Neural cell (in vitro differentiated cells): ENCODE measurements around the gene AKT1. TPM values are rescaled to one million over a fixed set of nuclear protein-coding genes. Genes with fewer than 3 reads are reported as not detected.

Experiments
- H2AFZ ChIP-seq: fragments of 200-600, 300-800 bp; sonication (generic), shearing (Covaris generic); 2 replicates; pipeline ENCODE4 v1.6.0; 2014; ENCODE audit warnings: low read depth, mild to moderate bottlenecking, antibody characterized with exemption, low read length, moderate library complexity
- H3F3A ChIP-seq: fragments of 200-600 bp; shearing (Covaris generic); 2 replicates; pipeline ENCODE4 v1.6.1; 2016; ENCODE audit warnings: mild to moderate bottlenecking, moderate library complexity, mixed read lengths, antibody characterized with exemption, low read length; ENCODE audit not compliant: insufficient read depth, poor library complexity, severe bottlenecking
- H3K27ac ChIP-seq: fragments of 200-600, 300-800 bp; sonication (generic), shearing (Covaris generic); 2 replicates; pipeline ENCODE4 v1.5.1; 2014; ENCODE audit warnings: mild to moderate bottlenecking, low read length, moderate library complexity
- H3K27me3 ChIP-seq: fragments of 300-800, 200-600 bp; sonication (generic), shearing (Covaris generic); 2 replicates; pipeline ENCODE4 v1.6.0; 2014; ENCODE audit warnings: mild to moderate bottlenecking, low read depth, low read length, moderate library complexity; ENCODE audit not compliant: insufficient read depth
- H3K36me3 ChIP-seq: fragments of 300-800, 200-600 bp; sonication (generic), shearing (Covaris generic); 2 replicates; pipeline ENCODE4 v1.5.1; 2014; ENCODE audit warnings: mild to moderate bottlenecking, antibody characterized with exemption, low read length, moderate library complexity; ENCODE audit not compliant: insufficient read depth
- H3K4me2 ChIP-seq: fragments of 300-800, 200-600 bp; sonication (generic), shearing (Covaris generic); 2 replicates; pipeline ENCODE4 v1.6.0; 2014; ENCODE audit warnings: mild to moderate bottlenecking, low read length
- H3K4me3 ChIP-seq: fragments of 300-800, 200-600 bp; sonication (generic), shearing (Covaris generic); 2 replicates; pipeline ENCODE4 v1.5.1; 2014; ENCODE audit warnings: mild to moderate bottlenecking, low read length, moderate library complexity
- H3K79me2 ChIP-seq: fragments of 200-600 bp; shearing (Covaris generic); replicated peaks from 2 replicates; pipeline ENCODE4 v1.6.0; 2014; ENCODE audit warnings: mild to moderate bottlenecking, low read length, moderate library complexity; ENCODE audit not compliant: insufficient read depth
- H3K9ac ChIP-seq: fragments of 300-800, 200-600 bp; sonication (generic), shearing (Covaris generic); 2 replicates; pipeline ENCODE4 v1.6.1; 2016; ENCODE audit warnings: mild to moderate bottlenecking, low read length, mixed read lengths
- H3K9me2 ChIP-seq: fragments of 200-600 bp; shearing (Covaris generic); 2 replicates; pipeline ENCODE4 v1.6.1; 2016; ENCODE audit warnings: mild to moderate bottlenecking, low read length, mixed read lengths; ENCODE audit not compliant: insufficient read depth
- H3K9me3 ChIP-seq: fragments of 200-600, 300-800 bp; sonication (generic), shearing (Covaris generic); 2 replicates; pipeline ENCODE4 v1.6.1; 2016; ENCODE audit warnings: mild to moderate bottlenecking, mixed run types, low read length, moderate library complexity, mixed read lengths
- H4K20me1 ChIP-seq: fragments of 200-600 bp; shearing (Covaris generic); 2 replicates; pipeline ENCODE4 v1.6.1; 2016; ENCODE audit warnings: mild to moderate bottlenecking, mixed run types; ENCODE audit not compliant: insufficient read depth
- CTCF ChIP-seq: fragments of 450-650 bp; IDR thresholded peaks from 2 replicates; pipeline ENCODE4 v1.5.1; 2014; ENCODE audit warnings: antibody characterized with exemption, mild to moderate bottlenecking, moderate library complexity; ENCODE audit not compliant: poor library complexity, severe bottlenecking
- EP300 ChIP-seq: fragments of 450-650 bp; conservative IDR thresholded peaks from 2 replicates; pipeline ENCODE4 v1.6.1; 2014; ENCODE audit warnings: antibody characterized with exemption, mild to moderate bottlenecking, moderate library complexity; ENCODE audit not compliant: poor library complexity, severe bottlenecking
- EZH2 ChIP-seq: fragments of 200-600, 300-800 bp; shearing (Covaris generic), sonication (generic); IDR thresholded peaks from 2 replicates; pipeline ENCODE4 v1.6.1; 2014; ENCODE audit warnings: antibody characterized with exemption, low read length, borderline replicate concordance, mild to moderate bottlenecking; ENCODE audit not compliant: insufficient read depth, poor library complexity, severe bottlenecking
- MXI1 ChIP-seq: fragments of 450-650 bp; conservative IDR thresholded peaks from 2 replicates; pipeline ENCODE4 v1.6.1; 2014; ENCODE audit warnings: antibody characterized with exemption, mild to moderate bottlenecking; ENCODE audit not compliant: poor library complexity, severe bottlenecking
- POLR2AphosphoS5 ChIP-seq: IDR thresholded peaks from 2 replicates; pipeline ENCODE4 v1.6.1; 2012
- RAD21 ChIP-seq: fragments of 450-650 bp; conservative IDR thresholded peaks from 2 replicates; pipeline ENCODE4 v1.6.1; 2014; ENCODE audit warnings: antibody characterized with exemption, mild to moderate bottlenecking, moderate library complexity
- SMC3 ChIP-seq: fragments of 450-650 bp; conservative IDR thresholded peaks from 2 replicates; pipeline ENCODE4 v1.6.1; 2014; ENCODE audit warnings: antibody characterized with exemption, mild to moderate bottlenecking, moderate library complexity; ENCODE audit not compliant: poor library complexity
- TAF1 ChIP-seq: IDR thresholded peaks from 2 replicates; pipeline ENCODE4 v1.6.1; 2012; ENCODE audit warnings: low read depth
- polyA plus RNA-seq: library from polyadenylated mRNA; depleted of rRNA; stranded (reverse); fragments of >200 nt; gene quantifications from 2 replicates; pipeline ENCODE4 v1.2.3, GENCODE V29; 2014
- TF ChIP-seq, protein P1 (sequence below): IDR thresholded peaks from 2 replicates; pipeline ENCODE4 v1.6.1; 2012; ENCODE audit warnings: borderline replicate concordance

The AKT1 gene
- polyA plus RNA-seq, 1 donor from 2014 or later: 159 TPM

- no peak overlapping the region for H2AFZ ChIP-seq
- no peaks in the 10 kb centered on the region for H4K20me1 ChIP-seq
- no peaks in the 10 kb centered on the region for H3K9me3 ChIP-seq
- H3F3A ChIP-seq: no peaks in the 10 kb centered on the region
- no peaks in the 10 kb centered on the region for H3K9me2 ChIP-seq
- no peak overlapping the region for H3K4me2 ChIP-seq
- no peak overlapping the region for H3K27ac ChIP-seq
- TF ChIP-seq RAD21 (no peak), EZH2 (no peak), MXI1 (no peak), EP300 (no peak), CTCF (no peak)
- TF ChIP-seq, protein P1, sequence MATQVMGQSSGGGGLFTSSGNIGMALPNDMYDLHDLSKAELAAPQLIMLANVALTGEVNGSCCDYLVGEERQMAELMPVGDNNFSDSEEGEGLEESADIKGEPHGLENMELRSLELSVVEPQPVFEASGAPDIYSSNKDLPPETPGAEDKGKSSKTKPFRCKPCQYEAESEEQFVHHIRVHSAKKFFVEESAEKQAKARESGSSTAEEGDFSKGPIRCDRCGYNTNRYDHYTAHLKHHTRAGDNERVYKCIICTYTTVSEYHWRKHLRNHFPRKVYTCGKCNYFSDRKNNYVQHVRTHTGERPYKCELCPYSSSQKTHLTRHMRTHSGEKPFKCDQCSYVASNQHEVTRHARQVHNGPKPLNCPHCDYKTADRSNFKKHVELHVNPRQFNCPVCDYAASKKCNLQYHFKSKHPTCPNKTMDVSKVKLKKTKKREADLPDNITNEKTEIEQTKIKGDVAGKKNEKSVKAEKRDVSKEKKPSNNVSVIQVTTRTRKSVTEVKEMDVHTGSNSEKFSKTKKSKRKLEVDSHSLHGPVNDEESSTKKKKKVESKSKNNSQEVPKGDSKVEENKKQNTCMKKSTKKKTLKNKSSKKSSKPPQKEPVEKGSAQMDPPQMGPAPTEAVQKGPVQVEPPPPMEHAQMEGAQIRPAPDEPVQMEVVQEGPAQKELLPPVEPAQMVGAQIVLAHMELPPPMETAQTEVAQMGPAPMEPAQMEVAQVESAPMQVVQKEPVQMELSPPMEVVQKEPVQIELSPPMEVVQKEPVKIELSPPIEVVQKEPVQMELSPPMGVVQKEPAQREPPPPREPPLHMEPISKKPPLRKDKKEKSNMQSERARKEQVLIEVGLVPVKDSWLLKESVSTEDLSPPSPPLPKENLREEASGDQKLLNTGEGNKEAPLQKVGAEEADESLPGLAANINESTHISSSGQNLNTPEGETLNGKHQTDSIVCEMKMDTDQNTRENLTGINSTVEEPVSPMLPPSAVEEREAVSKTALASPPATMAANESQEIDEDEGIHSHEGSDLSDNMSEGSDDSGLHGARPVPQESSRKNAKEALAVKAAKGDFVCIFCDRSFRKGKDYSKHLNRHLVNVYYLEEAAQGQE: no peak
- H3K79me2 ChIP-seq: no peaks in the 10 kb centered on the region
- no peak overlapping the region for H3K4me3 ChIP-seq
- no peak overlapping the region for H3K9ac ChIP-seq
- no peaks in the 10 kb centered on the region for H3K36me3 ChIP-seq
- H3K27me3 ChIP-seq: no peaks in the 10 kb centered on the region
Measured at GRCh38 chr14:104734051-104734587, 61.4 kb downstream of the AKT1 start.

DNA sequence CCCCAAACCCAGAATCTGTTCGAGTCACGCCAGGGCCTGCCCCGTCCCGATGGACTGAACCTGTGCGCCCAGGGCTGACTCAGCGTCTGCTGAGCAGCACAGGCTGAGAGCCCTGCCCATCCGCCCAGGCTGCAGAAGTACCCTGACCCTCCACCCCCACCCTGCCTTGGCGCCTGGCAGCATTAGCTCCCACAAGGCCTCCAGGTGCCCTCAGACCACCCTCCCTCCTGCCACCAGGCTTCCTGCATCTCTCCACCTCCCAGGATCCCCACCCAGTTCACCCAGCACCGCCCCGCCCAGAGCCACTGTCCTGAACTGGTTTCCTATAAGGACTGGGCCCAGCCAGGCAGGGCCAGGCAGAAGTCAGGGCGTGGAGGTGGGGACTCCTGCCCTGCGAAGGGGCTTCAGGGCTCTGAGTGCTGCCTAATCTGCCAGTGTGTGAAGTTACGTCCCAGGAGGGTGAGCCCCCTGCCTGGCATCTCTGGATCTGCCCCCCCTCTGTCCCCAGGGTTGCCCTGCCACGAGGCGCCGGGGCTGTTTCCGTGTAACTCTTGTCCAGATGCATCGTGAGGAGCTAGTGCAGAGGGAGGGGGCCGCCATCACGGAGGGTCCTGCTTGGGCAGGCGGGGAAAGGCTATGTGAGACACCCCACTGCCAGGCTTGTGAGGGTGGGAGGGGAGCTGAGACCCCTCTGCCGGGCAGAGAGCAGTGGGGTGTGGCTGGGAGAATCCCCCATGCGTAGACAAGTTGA, 62.4 kb downstream of the AKT1 start:
- no peaks in the 10 kb centered on the region for H3K27me3 ChIP-seq
- TF ChIP-seq EZH2 (no peak), EP300 (no peak), RAD21 (no peak), CTCF (no peak), MXI1 (no peak), TAF1 (no peak), SMC3 (no peak), POLR2AphosphoS5 (no peak)
- TF ChIP-seq, protein P1: no peak
- H3K9me2 ChIP-seq: no peaks in the 10 kb centered on the region
- H3K36me3 ChIP-seq: no peaks in the 10 kb centered on the region
- H3K9ac ChIP-seq: no peak overlapping the region
- no peaks in the 10 kb centered on the region for H3F3A ChIP-seq
- no peak overlapping the region for H2AFZ ChIP-seq
- H3K79me2 ChIP-seq: no peaks in the 10 kb centered on the region
- no peak overlapping the region for H3K4me2 ChIP-seq
- H3K9me3 ChIP-seq: no peaks in the 10 kb centered on the region
- no peak overlapping the region for H3K4me3 ChIP-seq
- H3K27ac ChIP-seq: no peak overlapping the region
- H4K20me1 ChIP-seq: no peaks in the 10 kb centered on the region
